Skeletal muscle tissue (tissue), 1 donor: ENCODE measurements around the gene KRTAP4-12. TPM values are rescaled to one million over a fixed set of nuclear protein-coding genes. Genes with fewer than 3 reads are reported as not detected.

Experiments used
- total RNA-seq: library from RNA; depleted of rRNA; stranded (reverse); fragments of >200 nt; gene quantifications from one replicate; pipeline ENCODE4 v1.2.3, GENCODE V29; 2014

The KRTAP4-12 gene
- total RNA-seq, 1 donor from 2014 or later = not detected

Other genes starting within 250 kb of the KRTAP4-12 start
- not detected for gene KRT20, start 238.9 kb downstream of the KRTAP4-12 start, total RNA-seq
- 0.52 TPM for gene KRT23, start 186.5 kb downstream of the KRTAP4-12 start, total RNA-seq
- 3.1 TPM for gene KRT39, start 157.2 kb downstream of the KRTAP4-12 start, total RNA-seq
- gene KRT40, start 139.9 kb downstream of the KRTAP4-12 start, total RNA-seq = 6.3 TPM
- not detected for gene KRTAP3-3, start 130.0 kb downstream of the KRTAP4-12 start, total RNA-seq
- gene KRTAP3-2, start 124.3 kb downstream of the KRTAP4-12 start, total RNA-seq = not detected
- not detected for gene KRTAP3-1, start 115.1 kb downstream of the KRTAP4-12 start, total RNA-seq
- gene KRTAP1-5, start 97.0 kb downstream of the KRTAP4-12 start, total RNA-seq = not detected
- not detected for gene KRTAP1-4, start 94.0 kb downstream of the KRTAP4-12 start, total RNA-seq
- not detected for gene KRTAP1-3, start 89.3 kb downstream of the KRTAP4-12 start, total RNA-seq
- gene KRTAP1-1, start 82.7 kb downstream of the KRTAP4-12 start, total RNA-seq = not detected
- gene KRTAP2-1, start 76.9 kb downstream of the KRTAP4-12 start, total RNA-seq = not detected
- gene KRTAP2-2, start 69.0 kb downstream of the KRTAP4-12 start, total RNA-seq = not detected
- not detected for gene KRTAP2-3, start 64.1 kb downstream of the KRTAP4-12 start, total RNA-seq
- not detected for gene KRTAP2-4, start 58.3 kb downstream of the KRTAP4-12 start, total RNA-seq
- not detected for gene KRTAP4-7, start 40.0 kb downstream of the KRTAP4-12 start, total RNA-seq
- gene KRTAP4-8, start 26.0 kb downstream of the KRTAP4-12 start, total RNA-seq = not detected
- gene KRTAP4-16, start 22.0 kb downstream of the KRTAP4-12 start, total RNA-seq = not detected
- not detected for gene KRTAP4-9, start 18.8 kb downstream of the KRTAP4-12 start, total RNA-seq
- not detected for gene KRTAP4-11, start 5.8 kb downstream of the KRTAP4-12 start, total RNA-seq
- gene KRTAP4-6, start 16.4 kb upstream of the KRTAP4-12 start, total RNA-seq = not detected
- gene KRTAP4-5, start 25.6 kb upstream of the KRTAP4-12 start, total RNA-seq = not detected
- gene KRTAP4-4, start 36.6 kb upstream of the KRTAP4-12 start, total RNA-seq = not detected
- gene KRTAP4-3, start 44.0 kb upstream of the KRTAP4-12 start, total RNA-seq = not detected
- not detected for gene KRTAP4-2, start 54.0 kb upstream of the KRTAP4-12 start, total RNA-seq
- not detected for gene KRTAP4-1, start 60.7 kb upstream of the KRTAP4-12 start, total RNA-seq
- not detected for gene KRTAP9-1, start 65.7 kb upstream of the KRTAP4-12 start, total RNA-seq
- not detected for gene KRTAP9-2, start 102.5 kb upstream of the KRTAP4-12 start, total RNA-seq
- gene KRTAP9-3, start 108.3 kb upstream of the KRTAP4-12 start, total RNA-seq = not detected
- gene KRTAP9-8, start 113.8 kb upstream of the KRTAP4-12 start, total RNA-seq = not detected
- not detected for gene KRTAP9-4, start 125.5 kb upstream of the KRTAP4-12 start, total RNA-seq
- gene KRTAP9-9, start 131.2 kb upstream of the KRTAP4-12 start, total RNA-seq = not detected
- gene KRTAP9-6, start 141.2 kb upstream of the KRTAP4-12 start, total RNA-seq = not detected
- gene KRTAP9-7, start 151.5 kb upstream of the KRTAP4-12 start, total RNA-seq = not detected
- not detected for gene KRTAP29-1, start 178.7 kb upstream of the KRTAP4-12 start, total RNA-seq
- gene KRTAP16-1, start 185.1 kb upstream of the KRTAP4-12 start, total RNA-seq = not detected
- not detected for gene KRTAP17-1, start 191.5 kb upstream of the KRTAP4-12 start, total RNA-seq
- gene KRT33A, start 226.6 kb upstream of the KRTAP4-12 start, total RNA-seq = not detected
- gene KRT33B, start 245.6 kb upstream of the KRTAP4-12 start, total RNA-seq = not detected